Endometrial microvascular endothelial cells (primary cell): ENCODE measurements around the gene TTC28. TPM values are rescaled to one million over a fixed set of nuclear protein-coding genes. Genes with fewer than 3 reads are reported as not detected.
"Not testable (repeated sequence)": the region's sequence is repeated elsewhere in the genome, so short reads cannot be mapped to it uniquely, and the experiment has no call there.

Source experiments
- in situ Hi-C: cut with HindIII; loops from 2 replicates; pipeline ENCODE4 v1.10.0; 2017; ENCODE audit warnings: low sequenced_read_pairs, low pct_unique_long_range_greater_than_20kb; ENCODE audit errors: inconsistent ontology term
- total RNA-seq: library from RNA; depleted of rRNA; stranded (reverse); fragments of >200 nt; gene quantifications from one replicate; pipeline ENCODE4 v1.2.3, GENCODE V29; 2015; ENCODE audit errors: inconsistent ontology term

TTC28 gene
- total RNA-seq, 1 donor from 2014 or later, result 8.2 TPM

- in situ Hi-C loops, result not testable (repeated sequence)
Observed at GRCh38 chr22:28467055-28467454, 212.6 kb downstream of the TTC28 start.

GRCh38 chr22:28466399-28466798, 213.2 kb downstream of the TTC28 start:
- in situ Hi-C loops, result no loop called here

GRCh38 chr22:28465841-28466240, 213.8 kb downstream of the TTC28 start:
- in situ Hi-C loops, result no loop called here

GRCh38 chr22:28464127-28464526, 215.5 kb downstream of the TTC28 start:
- in situ Hi-C loops, result no loop called here

- in situ Hi-C loops, result not testable (repeated sequence)
Observed at GRCh38 chr22:28463408-28463807, 216.2 kb downstream of the TTC28 start.

GRCh38 chr22:28462901-28463300, 216.7 kb downstream of the TTC28 start:
- in situ Hi-C loops, result no loop called here

GRCh38 chr22:28462041-28462440, 217.6 kb downstream of the TTC28 start:
- in situ Hi-C loops, result no loop called here

- in situ Hi-C loops, result no loop called here
Observed at GRCh38 chr22:28454431-28455064, 225.1 kb downstream of the TTC28 start.

DNA sequence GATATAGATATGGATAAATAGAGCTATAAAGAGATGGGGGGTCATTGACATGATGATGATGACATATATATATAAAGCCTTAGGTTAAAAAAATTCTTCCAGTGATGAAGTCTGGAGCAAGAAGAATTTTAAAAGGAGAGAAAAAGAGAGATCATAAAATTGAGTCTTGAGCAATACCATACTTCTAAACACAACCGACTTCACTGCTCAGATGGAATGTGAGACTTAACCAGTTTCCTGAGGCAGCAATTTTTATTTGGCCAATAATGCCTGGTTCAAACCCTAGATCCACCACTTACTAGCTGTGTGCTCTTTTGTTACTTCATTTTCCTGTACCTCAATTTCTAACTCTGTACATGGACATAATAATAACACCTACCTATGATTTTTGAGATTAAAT, 229.5 kb downstream of the TTC28 start:
- in situ Hi-C loops, result no loop called here

DNA sequence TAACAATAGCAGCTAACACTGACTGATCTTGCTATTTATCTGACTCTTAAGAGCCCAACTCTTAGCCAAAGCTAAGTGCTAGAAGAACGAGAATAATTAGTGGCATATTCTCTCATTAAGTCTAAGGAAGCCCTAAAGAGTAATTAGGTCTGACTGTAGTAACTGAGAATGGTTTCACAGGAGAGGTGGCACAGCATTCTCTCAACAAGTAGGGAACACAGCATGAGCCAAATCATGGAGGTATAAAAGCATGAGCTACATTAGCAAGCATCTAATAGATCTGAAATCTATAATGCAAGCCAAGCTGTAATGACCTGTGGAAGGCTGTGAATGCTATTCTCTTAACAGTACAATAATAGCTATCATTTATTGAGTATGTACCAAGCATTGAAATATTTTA, 230.6 kb downstream of the TTC28 start:
- in situ Hi-C loops, result no loop called here

GRCh38 chr22:28448625-28449024, 231.0 kb downstream of the TTC28 start:
- in situ Hi-C loops, result no loop called here

DNA sequence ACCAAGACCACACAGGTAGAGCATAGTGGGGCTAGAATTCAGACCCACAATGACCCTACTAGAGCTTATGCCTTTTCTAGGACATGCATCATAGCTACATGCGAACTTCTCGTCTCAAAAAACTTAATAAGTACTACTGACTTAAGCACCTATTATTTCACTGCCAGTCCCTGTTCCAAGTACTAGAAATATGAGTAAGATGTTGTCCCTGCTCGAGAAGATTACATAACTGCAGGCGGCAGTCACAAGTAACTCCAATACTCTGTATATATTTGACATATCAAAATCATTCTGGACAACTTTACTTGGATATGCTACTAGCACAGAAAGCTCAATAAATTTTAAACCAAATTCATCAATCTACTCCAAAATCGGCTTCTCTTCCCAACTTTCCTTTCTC, 235.0 kb downstream of the TTC28 start:
- in situ Hi-C loops, result no loop called here

GRCh38 chr22:28443526-28443876, 236.1 kb downstream of the TTC28 start:
- in situ Hi-C loops, result no loop called here

DNA sequence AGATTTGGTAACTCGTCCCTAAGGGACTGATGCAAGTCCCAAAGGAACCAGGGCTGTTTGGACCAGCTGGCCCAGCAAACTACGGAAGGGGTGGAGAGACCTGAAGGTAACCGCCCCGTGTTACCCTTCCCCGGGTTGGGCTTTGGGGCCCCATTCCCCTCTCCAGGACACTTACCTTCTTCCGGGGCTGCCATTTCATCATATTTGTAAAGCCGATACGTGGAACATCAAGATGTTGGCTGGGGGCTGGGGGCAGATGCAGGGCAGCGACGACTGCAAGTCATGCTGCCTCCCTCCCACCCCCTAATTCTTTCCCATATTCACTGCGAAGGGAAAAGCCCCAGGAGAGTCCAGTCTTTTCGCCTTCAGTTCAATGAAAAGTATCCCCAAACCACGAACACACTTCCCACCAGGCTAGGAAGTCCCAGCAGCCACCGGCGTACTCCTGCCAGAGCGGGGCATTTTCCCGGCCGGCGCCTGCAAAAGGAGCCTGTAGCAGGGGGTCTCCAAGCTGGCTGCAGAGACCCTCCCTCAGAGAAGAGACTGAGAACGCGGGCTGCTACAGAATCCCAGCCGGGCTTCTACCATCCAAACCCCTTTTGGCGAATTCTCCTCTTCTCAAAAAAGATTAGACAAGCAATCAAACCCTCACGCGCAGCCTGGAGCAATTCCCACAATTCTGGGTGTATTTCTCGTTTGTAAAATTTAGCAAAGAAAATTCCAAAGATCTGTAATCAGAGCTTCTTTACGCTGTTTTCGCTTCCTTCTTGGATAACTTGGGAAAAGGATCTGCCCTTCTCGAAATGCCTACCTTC, 236.7 kb downstream of the TTC28 start:
- in situ Hi-C loops, result no loop called here

DNA sequence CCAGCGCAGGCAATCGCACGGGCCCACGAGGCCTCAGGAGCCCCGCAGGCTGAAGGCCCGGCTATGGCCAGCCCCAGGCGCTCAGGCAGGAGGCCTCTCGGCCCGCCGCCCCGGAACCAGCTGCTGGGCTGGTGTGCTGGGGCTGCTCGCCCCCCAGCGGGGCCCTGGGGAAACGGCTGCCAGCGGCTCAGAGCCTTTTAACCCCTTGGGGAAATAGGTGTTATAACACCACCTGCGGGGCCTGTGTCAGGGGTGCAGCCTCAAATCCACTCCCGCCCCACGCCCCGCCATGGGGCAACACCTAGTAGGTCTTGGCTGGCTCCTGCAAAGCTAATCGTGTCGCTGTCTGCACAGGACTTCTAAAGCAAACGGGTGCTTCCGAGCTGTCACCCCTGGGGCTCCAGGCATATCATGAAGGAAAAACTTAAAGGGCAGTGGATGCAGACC, 237.4 kb downstream of the TTC28 start:
- in situ Hi-C loops, result no loop called here

DNA sequence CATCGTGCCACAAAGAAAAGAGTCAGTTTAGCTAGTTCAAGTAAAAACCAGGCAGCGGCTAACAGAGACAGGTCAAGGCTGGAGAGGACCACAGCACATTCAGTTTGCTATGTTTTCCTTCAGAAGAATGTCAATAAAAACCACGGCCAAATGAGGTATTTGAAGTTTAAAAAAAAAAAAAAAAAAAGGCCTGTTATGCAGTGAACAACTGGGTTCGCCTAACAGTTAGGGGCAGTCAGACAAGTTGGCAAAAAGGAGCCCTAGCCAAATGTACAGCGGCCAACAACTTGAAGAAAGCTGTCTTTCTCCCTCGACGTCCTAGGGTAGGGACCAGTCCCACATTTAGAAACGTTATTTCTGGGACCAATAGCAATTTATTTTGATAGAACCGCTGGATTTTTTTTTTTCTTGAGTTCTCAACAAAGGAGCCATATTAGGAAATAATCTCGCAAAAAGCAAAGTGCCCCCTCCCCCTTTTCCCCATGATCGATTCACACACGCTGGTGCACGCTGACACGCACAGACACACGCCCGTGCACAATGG, 237.8 kb downstream of the TTC28 start:
- in situ Hi-C loops, result no loop called here

DNA sequence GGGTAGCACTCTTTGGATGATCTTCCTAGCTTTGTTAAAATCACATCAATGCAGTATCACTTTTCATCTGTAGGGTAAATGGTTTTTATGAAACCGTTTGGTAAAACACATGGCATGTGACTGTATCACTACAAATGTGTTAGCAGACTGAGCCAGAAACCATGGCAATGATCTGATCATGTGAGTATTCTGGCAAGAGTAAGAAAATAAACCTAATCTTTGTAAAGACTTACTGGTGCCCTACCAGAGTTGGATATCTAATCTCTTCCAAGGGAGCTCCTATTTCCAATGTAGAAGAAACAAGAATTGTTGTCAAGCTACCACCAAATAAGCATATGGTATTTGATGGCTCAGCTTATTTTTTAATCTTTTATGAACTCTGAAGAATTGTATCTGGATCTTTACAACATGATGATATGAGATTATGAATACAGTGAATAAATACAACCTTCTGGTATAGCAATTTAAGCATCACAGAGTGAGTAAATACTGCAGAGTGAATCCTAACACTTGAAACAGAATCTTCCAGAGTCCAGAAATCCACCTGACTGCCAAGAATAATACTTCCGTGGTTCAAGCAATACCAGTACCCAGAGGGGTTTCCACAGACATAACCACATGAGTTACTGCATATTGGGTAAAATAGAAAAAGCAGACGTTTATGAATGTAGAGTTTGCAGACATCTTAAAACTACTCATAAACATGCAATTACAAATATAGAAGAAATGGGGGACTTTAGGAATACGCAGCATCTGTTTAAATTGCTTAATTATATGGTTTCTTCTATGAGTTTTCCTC, 238.8 kb downstream of the TTC28 start:
- in situ Hi-C loops, result no loop called here

GRCh38 chr22:28438183-28438768, 241.4 kb downstream of the TTC28 start:
- in situ Hi-C loops, result no loop called here

GRCh38 chr22:28435982-28436381, 243.7 kb downstream of the TTC28 start:
- in situ Hi-C loops, result no loop called here
